Chondrocyte (in vitro differentiated cells): ENCODE measurements around the gene SBF2. TPM values are rescaled to one million over a fixed set of nuclear protein-coding genes. Genes with fewer than 3 reads are reported as not detected.

ENCODE experiments used
- DNase-seq: peaks from one replicate; pipeline ENCODE4 v3.0.0; 2021; ENCODE audit warnings: mixed read lengths, low spot score
- H3K27ac Mint-ChIP-seq: one replicate; pipeline ENCODE4 v1.8.0; 2021; ENCODE audit warnings: mild to moderate bottlenecking, moderate library complexity, mixed read lengths; ENCODE audit not compliant: unreplicated experiment
- H3K27me3 Mint-ChIP-seq: 2 replicates; pipeline ENCODE4 v1.8.0; 2021; ENCODE audit warnings: low read depth, mixed read lengths
- H3K36me3 Mint-ChIP-seq: 2 replicates; pipeline ENCODE4 v1.8.0; 2021; ENCODE audit warnings: low read depth, mixed read lengths
- H3K4me1 Mint-ChIP-seq: 2 replicates; pipeline ENCODE4 v1.8.0; 2021; ENCODE audit warnings: low read depth, mild to moderate bottlenecking, mixed read lengths
- H3K4me3 Mint-ChIP-seq: one replicate; pipeline ENCODE4 v1.8.0; 2021; ENCODE audit warnings: mild to moderate bottlenecking, moderate library complexity, mixed read lengths; ENCODE audit not compliant: unreplicated experiment
- H3K9me3 Mint-ChIP-seq: 2 replicates; pipeline ENCODE4 v1.8.0; 2021; ENCODE audit warnings: low read depth, mixed read lengths
- CTCF ChIP-seq: fragments of 200-600 bp; sonication (generic); IDR thresholded peaks from 2 replicates; pipeline ENCODE4 v1.5.0; 2021; ENCODE audit warnings: antibody characterized with exemption, mild to moderate bottlenecking, moderate library complexity
- total RNA-seq: library from RNA; stranded (reverse); gene quantifications from 3 replicates; pipeline ENCODE4 v1.2.1, GENCODE V29; 2021

Gene SBF2
- total RNA-seq, 1 donor from 2014 or later: 44.5 TPM

- Mint-ChIP-seq H3K9me3 (no peaks in the 10 kb centered on the region), H3K27me3 (no peaks in the 10 kb centered on the region), H3K36me3 (no peaks in the 10 kb centered on the region), H3K27ac (no peak overlapping the region), H3K4me1 (peaks cover 58% of the 10 kb centered on the region), H3K4me3 (no peak overlapping the region)
- no peak for TF ChIP-seq CTCF
- DNase-seq: no peak
These were observed 26.9 kb upstream of the SBF2 start for GRCh38 chr11:10320736-10321465.

- Mint-ChIP-seq H3K4me1 (peaks cover 48% of the 10 kb centered on the region), H3K9me3 (no peaks in the 10 kb centered on the region), H3K36me3 (no peaks in the 10 kb centered on the region), H3K4me3 (no peak overlapping the region), H3K27ac (no peak overlapping the region), H3K27me3 (no peaks in the 10 kb centered on the region)
- TF ChIP-seq CTCF: no peak
- no peak for DNase-seq
These were observed 25.9 kb upstream of the SBF2 start for GRCh38 chr11:10319702-10320558.

- Mint-ChIP-seq H3K36me3 (no peaks in the 10 kb centered on the region), H3K4me3 (no peak overlapping the region), H3K4me1 (peaks cover 38% of the 10 kb centered on the region), H3K27ac (no peak overlapping the region), H3K27me3 (no peaks in the 10 kb centered on the region), H3K9me3 (no peaks in the 10 kb centered on the region)
- no peak for TF ChIP-seq CTCF
- no peak for DNase-seq
These were observed 24.4 kb upstream of the SBF2 start for GRCh38 chr11:10318527-10318802.

GRCh38 chr11:10317776-10318526, 23.9 kb upstream of the SBF2 start:
- H3K27me3 Mint-ChIP-seq: no peaks in the 10 kb centered on the region
- TF ChIP-seq CTCF: no peak
- no peak overlapping the region for H3K27ac Mint-ChIP-seq
- H3K4me1 Mint-ChIP-seq: peaks cover 33% of the 10 kb centered on the region
- no peaks in the 10 kb centered on the region for H3K9me3 Mint-ChIP-seq
- no peak overlapping the region for H3K4me3 Mint-ChIP-seq
- H3K36me3 Mint-ChIP-seq: no peaks in the 10 kb centered on the region
- DNase-seq: no peak

GRCh38 chr11:10317151-10317755, 23.2 kb upstream of the SBF2 start:
- H3K4me1 Mint-ChIP-seq: peaks cover 26% of the 10 kb centered on the region
- H3K4me3 Mint-ChIP-seq: no peak overlapping the region
- no peaks in the 10 kb centered on the region for H3K36me3 Mint-ChIP-seq
- no peaks in the 10 kb centered on the region for H3K9me3 Mint-ChIP-seq
- no peak for DNase-seq
- no peak for TF ChIP-seq CTCF
- H3K27me3 Mint-ChIP-seq: no peaks in the 10 kb centered on the region
- H3K27ac Mint-ChIP-seq: no peak overlapping the region
